Natural killer cell (primary cell): ENCODE measurements around the gene DDA1. TPM values are rescaled to one million over a fixed set of nuclear protein-coding genes. Genes with fewer than 3 reads are reported as not detected.

Experiments
- ATAC-seq, 3 donors: fragments of 150-1000 bp in 2 of 3; fragments of 200-7000 bp in 1 of 3; cut with Tn5 transposase; 1 replicate in 1 of 3; 2 replicates in 2 of 3; pipeline ENCODE4 v1.10.0; 2021; ENCODE audit warnings: mild to moderate bottlenecking in 2 of 3, moderate library complexity in 2 of 3
- DNase-seq, 2 donors: peaks; one replicate each; pipeline versions ENCODE4 v3.0.0 to v3.0.0-alpha.2; 2013 to 2021; ENCODE audit warnings: mixed read lengths in 1 of 2
- H3K27ac ChIP-seq: one replicate; pipeline ENCODE4 v1.5.1; 2013; ENCODE audit warnings: mild to moderate bottlenecking, low read length
- H3K27me3 ChIP-seq: one replicate; pipeline ENCODE4 v1.6.1; 2013; ENCODE audit warnings: low read length; ENCODE audit not compliant: control insufficient read depth, insufficient read depth
- H3K36me3 ChIP-seq: one replicate; pipeline ENCODE4 v1.6.1; 2013; ENCODE audit warnings: low read length; ENCODE audit not compliant: control insufficient read depth, insufficient read depth
- H3K4me1 ChIP-seq: one replicate; pipeline ENCODE4 v1.6.1; 2013; ENCODE audit warnings: low read length; ENCODE audit not compliant: control insufficient read depth, insufficient read depth
- H3K4me3 ChIP-seq: one replicate; pipeline ENCODE4 v1.5.1; 2013; ENCODE audit warnings: low read length
- H3K9me3 ChIP-seq: one replicate; pipeline ENCODE4 v1.6.1; 2013; ENCODE audit warnings: low read length; ENCODE audit not compliant: control insufficient read depth, insufficient read depth
- H3K27ac Mint-ChIP-seq, 2 donors: one replicate each; pipeline ENCODE4 v1.8.0; 2022; ENCODE audit warnings: mild to moderate bottlenecking in 2 of 2, mixed read lengths in 2 of 2, moderate library complexity in 1 of 2
- H3K27me3 Mint-ChIP-seq, 2 donors: one replicate each; pipeline ENCODE4 v1.8.0; 2022; ENCODE audit warnings: low read depth in 2 of 2, mixed read lengths in 2 of 2
- H3K36me3 Mint-ChIP-seq: one replicate; pipeline ENCODE4 v1.8.0; 2022; ENCODE audit warnings: mixed read lengths
- H3K4me1 Mint-ChIP-seq, 2 donors: one replicate each; pipeline ENCODE4 v1.8.0; 2022; ENCODE audit warnings: mixed read lengths in 2 of 2
- H3K4me3 Mint-ChIP-seq: one replicate; pipeline ENCODE4 v1.8.0; 2022; ENCODE audit warnings: mild to moderate bottlenecking, moderate library complexity, mixed read lengths
- H3K9me3 Mint-ChIP-seq, 2 donors: one replicate each; pipeline ENCODE4 v1.8.0; 2022; ENCODE audit warnings: mixed read lengths in 2 of 2
- CTCF ChIP-seq: fragments of 200-600 bp; IDR thresholded peaks from one replicate; pipeline ENCODE4 v1.8.0; 2022; ENCODE audit warnings: antibody characterized with exemption
- WGBS: methylation state at CpG from one replicate; pipeline ENCODE4 v1.1.7; 2013; ENCODE audit warnings: missing lambda C conversion rate; ENCODE audit not compliant: insufficient coverage; 5-methylcytosine and 5-hydroxymethylcytosine counted together
- intact Hi-C: fragments of 100-400 bp; cut with micrococcal nuclease; formaldehyde crosslinking; loops from one replicate; pipeline ENCODE4 v1.14.2; 2022
- total RNA-seq, 4 donors: library from RNA; stranded (reverse); fragments of 120-200 nt in 1 of 4; gene quantifications; one replicate each; pipeline versions ENCODE4 v1.2.3 to v1.2.4, GENCODE V29; 2013 to 2022

DDA1 gene
- total RNA-seq, 3 donors from 2014 or later (not counting 1 experiment from before 2014, with no cell fraction given), result 32.2 to 42.5 (median 37.7) TPM

- Mint-ChIP-seq H3K9me3 (no peaks in the 10 kb centered on the region), H3K36me3 (no peaks in the 10 kb centered on the region), H3K4me1 (no peaks in the 10 kb centered on the region), H3K27me3 (peaks cover 0 to 11% of the 10 kb centered on the region in 2 donors), H3K27ac (no peak overlapping the region), H3K4me3 (no peak overlapping the region)
- TF ChIP-seq CTCF, result no peak
- no peaks in the 10 kb centered on the region for H3K9me3 ChIP-seq
- H3K4me3 ChIP-seq, result no peak overlapping the region
- no peaks in the 10 kb centered on the region for H3K36me3 ChIP-seq
- ATAC-seq, result no peak
- WGBS, result 87% methylated on average over 7 of the region's 7 CpGs
- no peak for DNase-seq
- intact Hi-C loops, result no loop called here
- no peaks in the 10 kb centered on the region for H3K4me1 ChIP-seq
- no peak overlapping the region for H3K27ac ChIP-seq
- no peaks in the 10 kb centered on the region for H3K27me3 ChIP-seq
Observed at GRCh38 chr19:17357078-17357666, 47.8 kb downstream of the DDA1 start.

DNA sequence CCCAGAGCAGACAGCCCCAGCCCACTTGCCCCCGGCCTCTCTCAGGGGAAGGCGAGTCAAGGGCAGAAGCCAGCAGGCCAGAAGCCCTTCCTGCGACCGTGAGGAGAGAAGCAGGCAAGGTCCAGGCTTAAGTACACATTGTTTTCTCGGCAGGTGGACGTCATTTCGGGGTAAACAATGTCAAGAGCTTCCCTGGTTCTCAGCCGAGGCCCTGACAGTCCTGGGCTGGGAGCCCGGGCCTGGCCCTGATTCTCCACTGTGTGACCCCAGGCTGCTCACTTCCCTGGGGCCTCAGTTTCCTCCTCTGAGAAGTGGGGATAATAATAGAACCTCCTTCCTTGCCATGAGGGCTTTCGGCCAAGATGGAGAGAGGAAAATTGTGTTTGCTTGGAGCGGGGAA is 48.4 kb downstream of the DDA1 start:
- no peak overlapping the region for H3K27ac Mint-ChIP-seq
- WGBS, result 92% methylated on average over 9 of the region's 11 CpGs

GRCh38 chr19:17358395-17358794 is 49.0 kb downstream of the DDA1 start:
- H3K27me3 ChIP-seq, result no peaks in the 10 kb centered on the region
- 87% methylated on average over 7 of the region's 7 CpGs for WGBS
- no peaks in the 10 kb centered on the region for H3K9me3 ChIP-seq
- Mint-ChIP-seq H3K4me3 (no peak overlapping the region), H3K4me1 (no peaks in the 10 kb centered on the region), H3K36me3 (no peaks in the 10 kb centered on the region), H3K27me3 (peaks cover 0 to 8% of the 10 kb centered on the region in 2 donors), H3K9me3 (no peaks in the 10 kb centered on the region), H3K27ac (no peak overlapping the region)
- ATAC-seq (no peak), DNase-seq (no peak)
- no peak overlapping the region for H3K27ac ChIP-seq
- no peak overlapping the region for H3K4me3 ChIP-seq
- H3K4me1 ChIP-seq, result no peaks in the 10 kb centered on the region
- TF ChIP-seq CTCF, result no peak
- intact Hi-C loops, result no loop called here
- no peaks in the 10 kb centered on the region for H3K36me3 ChIP-seq

More for the DNA sequence above, 48.4 kb downstream of the DDA1 start:
- no peaks in the 10 kb centered on the region for H3K36me3 Mint-ChIP-seq
- H3K9me3 Mint-ChIP-seq, result no peaks in the 10 kb centered on the region
- no peak overlapping the region for H3K4me3 Mint-ChIP-seq
- Histone ChIP-seq H3K36me3 (no peaks in the 10 kb centered on the region), H3K27ac (no peak overlapping the region), H3K4me1 (no peaks in the 10 kb centered on the region), H3K9me3 (no peaks in the 10 kb centered on the region), H3K27me3 (no peaks in the 10 kb centered on the region), H3K4me3 (no peak overlapping the region)
- intact Hi-C loops, result no loop called here
- ATAC-seq (no peak), DNase-seq (no peak)
- H3K27me3 Mint-ChIP-seq, result peaks cover 0 to 11% of the 10 kb centered on the region in 2 donors
- TF ChIP-seq CTCF, result no peak
- H3K4me1 Mint-ChIP-seq, result no peaks in the 10 kb centered on the region
